Fibroblast of skin of abdomen (primary cell): Measurements from ENCODE around the gene FXR2.

ENCODE experiments used
- DNase-seq: peaks from one replicate; pipeline ENCODE4 v3.0.0-alpha.2; 2013

The FXR2 gene

DNA sequence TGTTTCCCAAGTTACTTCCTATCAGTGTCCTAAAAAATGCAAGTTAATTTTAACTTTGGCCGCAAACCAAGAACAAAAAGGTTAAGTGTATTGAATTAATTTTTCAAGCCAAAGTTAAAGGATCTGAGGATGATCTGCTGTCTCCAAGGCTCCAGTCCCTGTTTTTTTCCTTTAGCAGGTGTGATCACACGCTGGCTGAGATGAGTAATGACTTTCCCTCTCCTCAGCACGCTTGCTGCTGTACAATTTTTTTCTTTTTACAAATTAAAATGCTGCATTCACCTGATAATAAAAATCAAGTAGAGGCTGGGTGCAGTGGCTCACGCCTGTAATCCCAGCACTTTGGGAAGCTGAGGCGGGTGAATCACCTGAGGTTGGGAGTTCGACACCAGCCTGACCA, 69.8 kb downstream of the FXR2 start:
- DNase-seq: no peak
